Occipital lobe (tissue), 2 donors: ENCODE data around the gene PSENEN. TPM values are rescaled to one million over a fixed set of nuclear protein-coding genes. Genes with fewer than 3 reads are reported as not detected.
A peak's percentile ranks its signal among the peaks of the same experiment; 100 is the strongest.

Experiments used
- DNase-seq: peaks from one replicate; lab custom pipeline; 2025; lab: John Stamatoyannopoulos, UW
- total RNA-seq: library from RNA; depleted of rRNA; stranded (reverse); fragments of >200 nt; gene quantifications from one replicate; pipeline ENCODE4 v1.2.3, GENCODE V29; 2014

Gene PSENEN
- total RNA-seq, 1 donor from 2014 or later = 7.2 TPM

DNA sequence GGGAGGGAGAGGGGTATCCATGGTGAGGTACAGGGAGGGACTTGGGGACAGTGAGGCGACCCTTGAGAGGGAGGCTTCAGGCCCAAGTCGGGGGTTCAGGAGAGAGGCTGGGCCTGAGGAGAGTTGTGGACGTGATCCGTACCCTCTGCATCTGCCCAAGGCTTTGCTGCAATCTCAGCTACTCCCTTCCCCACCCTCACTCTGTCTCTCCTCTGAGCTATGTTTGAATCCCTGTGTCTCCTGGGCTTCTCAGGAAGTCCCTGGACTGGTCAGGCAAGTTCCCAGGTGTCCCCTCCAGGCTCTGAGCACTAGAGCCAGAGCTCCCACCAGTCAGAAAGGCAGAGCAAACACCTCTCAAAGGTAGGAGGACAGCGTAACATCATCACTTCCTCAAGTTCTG is 4.7 kb downstream of the PSENEN start:
- DNase-seq = no peak

GRCh38 chr19:35751839-35752745 is 6.6 kb downstream of the PSENEN start:
- no peak for DNase-seq

DNA sequence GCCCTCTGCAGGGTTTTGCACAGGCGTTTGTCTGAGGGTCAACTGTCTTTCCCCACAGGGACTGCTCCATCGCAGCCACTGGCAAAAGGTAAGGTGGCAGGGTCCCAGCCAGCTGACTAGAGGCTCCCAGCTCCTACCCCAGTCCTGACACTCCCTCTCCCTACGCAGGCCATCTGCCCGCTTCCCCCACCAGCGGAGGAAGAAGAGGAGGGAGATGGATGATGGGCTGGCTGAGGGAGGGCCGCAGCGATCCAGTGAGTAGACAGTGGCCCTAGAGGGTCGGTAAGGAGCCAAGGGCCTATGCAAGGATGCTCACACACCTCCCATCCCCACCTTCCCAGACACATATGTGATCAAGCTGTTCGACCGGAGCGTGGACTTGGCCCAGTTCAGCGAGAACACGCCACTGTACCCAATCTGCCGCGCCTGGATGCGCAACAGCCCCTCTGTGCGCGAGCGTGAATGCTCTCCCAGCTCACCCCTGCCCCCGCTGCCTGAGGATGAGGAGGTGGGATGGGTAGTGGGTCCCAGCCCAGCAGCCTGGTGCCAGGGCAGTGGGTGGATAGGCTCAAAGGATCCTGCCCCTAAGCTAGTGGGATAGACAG is 7.4 kb downstream of the PSENEN start:
- no peak for DNase-seq

DNA sequence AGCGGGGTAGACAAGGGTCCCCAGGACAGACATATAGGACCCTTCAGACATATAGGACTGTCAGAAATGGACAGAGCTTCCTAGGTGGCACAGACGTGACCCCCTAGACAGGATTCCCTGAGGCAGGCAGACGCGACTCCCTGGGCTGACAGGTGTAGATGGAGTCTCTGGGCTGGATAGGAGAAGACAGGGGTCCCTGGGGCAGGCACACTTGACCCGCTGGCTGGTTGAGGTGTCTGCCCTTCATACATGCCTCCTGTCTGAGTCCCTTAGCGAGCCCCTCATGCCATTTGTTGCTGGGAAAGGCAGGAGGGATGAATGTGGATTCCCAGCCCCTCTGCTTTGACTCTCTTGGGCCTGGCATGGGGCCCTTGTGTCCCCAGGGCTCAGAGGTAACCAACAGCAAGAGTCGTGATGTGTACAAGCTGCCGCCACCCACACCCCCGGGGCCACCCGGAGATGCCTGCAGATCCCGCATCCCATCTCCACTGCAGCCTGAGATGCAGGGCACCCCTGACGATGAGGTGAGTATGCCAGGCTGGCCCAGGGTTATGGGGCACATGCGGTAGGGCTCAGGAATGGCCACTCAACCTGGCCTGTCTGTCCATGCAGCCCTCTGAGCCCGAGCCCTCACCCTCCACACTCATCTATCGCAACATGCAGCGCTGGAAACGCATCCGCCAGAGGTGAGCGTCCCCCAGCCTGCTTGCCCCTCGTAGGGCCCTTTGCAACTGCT is 8.4 kb downstream of the PSENEN start:
- no peak for DNase-seq

DNA sequence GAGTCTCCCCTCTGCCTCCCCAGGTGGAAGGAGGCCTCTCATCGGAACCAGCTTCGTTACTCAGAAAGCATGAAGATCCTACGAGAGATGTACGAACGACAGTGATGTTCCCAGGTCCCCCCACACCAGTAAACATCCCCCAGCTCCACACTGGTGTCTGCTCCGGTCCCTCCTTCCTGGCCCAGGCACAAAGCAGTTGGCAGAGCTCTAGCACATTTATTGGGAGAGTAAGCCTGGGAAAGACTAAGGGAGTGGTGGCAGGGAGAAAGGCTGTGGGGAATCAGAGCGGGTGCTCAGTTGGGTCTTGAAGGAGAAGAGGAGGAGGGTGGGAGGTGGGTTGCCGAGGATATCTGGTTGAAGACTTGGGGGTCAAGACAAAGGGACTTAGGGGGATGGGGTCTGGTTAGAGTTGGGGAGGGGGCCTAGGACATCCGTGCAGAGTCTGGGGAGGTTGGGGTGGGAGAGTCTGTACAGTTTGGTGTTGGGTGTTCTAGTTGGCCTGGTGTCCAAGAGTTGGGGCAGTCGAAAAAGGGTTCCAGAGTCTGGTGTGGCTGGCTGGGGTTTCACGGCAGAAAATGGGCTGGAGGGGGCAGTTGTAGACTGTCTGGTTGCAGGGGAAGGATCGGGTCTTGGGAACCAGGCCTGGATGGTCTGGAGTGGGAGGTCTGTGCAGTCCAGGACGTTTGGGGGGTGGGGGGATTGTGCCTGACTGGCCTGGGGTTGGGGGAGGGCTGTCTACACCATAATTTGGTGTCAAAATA is 9.1 kb downstream of the PSENEN start:
- DNase-seq = no peak

DNA sequence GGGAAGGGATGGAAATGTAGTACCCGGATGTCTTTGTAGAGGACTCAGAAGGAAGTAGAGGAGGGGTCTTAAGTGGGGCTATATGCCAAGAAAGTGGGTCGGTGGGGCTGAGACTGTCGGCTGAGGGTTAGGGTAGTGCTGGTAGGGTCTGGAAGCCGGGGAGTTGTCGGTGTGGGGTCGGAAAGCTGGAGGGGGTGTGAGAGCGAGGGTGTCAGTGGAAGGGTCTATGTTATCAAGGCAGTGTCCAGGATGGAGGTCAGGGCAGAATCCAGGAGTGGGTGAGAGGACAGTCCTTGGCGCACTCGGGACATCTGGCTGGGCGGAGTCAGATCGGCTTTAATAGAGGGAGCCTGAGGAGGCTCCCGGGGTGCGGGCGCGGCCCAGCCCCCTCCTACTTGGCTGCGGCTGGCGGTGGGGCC is 9.7 kb downstream of the PSENEN start:
- no peak for DNase-seq

- no peak for DNase-seq
Measured at GRCh38 chr19:35755550-35756376, 10.3 kb downstream of the PSENEN start.

DNA sequence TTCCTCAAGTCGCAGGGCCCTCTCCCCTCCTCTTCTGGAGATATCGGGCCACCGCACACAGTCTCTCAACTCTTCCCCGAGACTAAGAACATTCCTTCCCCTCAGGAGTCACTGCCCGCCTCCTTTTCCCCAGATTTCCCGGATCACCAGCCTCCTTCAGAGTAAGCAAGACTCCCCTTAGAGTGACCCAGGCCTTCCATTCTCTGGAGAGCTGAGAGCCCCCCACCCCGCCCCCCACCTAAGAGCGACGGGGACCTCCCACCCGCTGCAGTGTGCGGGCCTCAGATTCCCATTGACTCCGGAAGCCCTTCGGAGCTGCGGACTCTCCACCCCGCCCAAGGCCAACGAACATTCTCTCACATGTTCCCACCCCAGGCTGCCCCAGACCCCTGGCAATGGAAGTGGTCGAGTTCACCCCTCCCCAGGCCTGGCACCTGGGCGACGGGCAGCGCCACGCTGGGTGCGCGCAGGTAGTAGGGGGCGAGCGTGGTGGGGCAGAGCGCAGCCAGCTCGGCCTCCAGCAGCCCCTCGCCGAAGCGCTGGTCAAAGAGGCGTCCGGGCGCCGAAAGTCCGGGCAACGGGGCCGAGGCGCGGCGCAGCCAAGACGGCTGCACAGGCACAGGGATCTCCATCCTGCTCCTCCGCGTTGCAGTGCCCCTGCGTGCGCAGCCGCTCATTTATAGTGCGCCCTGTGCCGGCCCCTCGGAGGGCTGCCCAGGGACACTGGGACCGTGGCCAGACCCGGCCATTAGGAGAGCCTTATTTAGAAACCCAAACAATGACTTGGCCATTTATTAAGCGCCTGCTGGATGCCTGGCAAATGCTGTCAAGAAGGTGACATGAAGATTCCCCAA is 11.2 kb downstream of the PSENEN start, which contains the start of gene HSPB6:
Gene HSPB6, minus strand, starts transcription at position 653 of the 854 bp plus-strand sequence. Its CDS starts 21 bp downstream, at position 632.
- no peak for DNase-seq

DNA sequence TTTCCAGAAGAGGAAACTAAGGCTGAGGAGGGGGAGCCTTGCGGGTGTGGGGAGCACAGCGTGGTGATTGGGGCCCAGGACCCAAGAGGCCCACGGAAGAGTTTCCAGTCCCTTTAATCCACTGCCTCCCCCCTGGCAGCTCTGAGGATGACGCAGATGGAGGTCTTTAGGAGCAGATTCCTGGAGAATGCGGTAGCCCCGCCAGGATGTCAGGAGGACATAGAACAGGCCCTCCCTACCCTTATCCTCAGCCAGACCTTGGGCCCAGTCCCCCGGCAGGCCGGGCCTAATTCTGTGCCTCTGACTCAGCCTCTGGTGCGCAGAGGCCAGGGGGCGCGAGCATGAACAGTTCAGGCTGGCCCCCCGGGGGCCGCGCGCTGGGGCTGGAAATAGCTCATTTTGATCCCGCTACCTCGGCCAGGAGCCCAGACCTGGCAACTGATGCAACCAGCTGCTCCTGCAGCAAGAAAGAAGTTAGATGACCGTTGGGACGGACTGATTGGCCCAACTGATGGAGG is 11.8 kb downstream of the PSENEN start:
- DNase-seq = peak; percentile 48

- peak; percentile 97 for DNase-seq
Measured at GRCh38 chr19:35757749-35758608, 12.5 kb downstream of the PSENEN start, which contains the start of gene PROSER3. Gene PROSER3, plus strand, starts transcription at chr19:35758176. Its CDS starts 40 bp downstream, at chr19:35758216.

- no peak for DNase-seq
Measured at GRCh38 chr19:35759697-35760096, 14.2 kb downstream of the PSENEN start.

GRCh38 chr19:35760711-35761349 is 15.4 kb downstream of the PSENEN start:
- DNase-seq = no peak

- no peak for DNase-seq
Measured at GRCh38 chr19:35764432-35765315, 19.2 kb downstream of the PSENEN start.

DNA sequence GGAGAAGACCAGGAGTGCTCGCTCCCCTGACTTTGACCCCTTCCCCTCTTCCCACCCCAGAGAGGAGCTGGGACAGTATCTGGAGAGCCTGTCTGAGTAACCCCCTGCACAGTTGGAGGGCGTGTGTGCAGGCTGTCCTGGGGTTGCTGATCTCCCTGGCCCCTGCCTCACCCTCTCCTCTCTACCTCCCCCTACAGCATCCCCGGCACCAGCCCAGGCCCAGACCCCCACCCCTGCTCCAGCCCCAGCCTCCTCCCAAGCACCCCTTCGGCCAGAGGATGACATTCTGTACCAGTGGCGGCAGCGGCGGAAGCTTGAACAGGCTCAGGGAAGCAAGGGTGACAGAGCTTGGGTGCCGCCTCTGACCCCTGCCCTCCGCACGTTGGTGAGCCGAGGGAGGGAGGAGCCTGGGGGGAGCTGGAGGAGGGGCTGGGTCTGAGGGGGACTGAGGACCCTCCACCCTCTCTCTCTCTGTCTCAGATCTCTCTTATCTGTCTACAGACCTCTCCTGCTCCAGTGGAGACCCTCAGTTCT is 21.2 kb downstream of the PSENEN start:
- DNase-seq = no peak

DNA sequence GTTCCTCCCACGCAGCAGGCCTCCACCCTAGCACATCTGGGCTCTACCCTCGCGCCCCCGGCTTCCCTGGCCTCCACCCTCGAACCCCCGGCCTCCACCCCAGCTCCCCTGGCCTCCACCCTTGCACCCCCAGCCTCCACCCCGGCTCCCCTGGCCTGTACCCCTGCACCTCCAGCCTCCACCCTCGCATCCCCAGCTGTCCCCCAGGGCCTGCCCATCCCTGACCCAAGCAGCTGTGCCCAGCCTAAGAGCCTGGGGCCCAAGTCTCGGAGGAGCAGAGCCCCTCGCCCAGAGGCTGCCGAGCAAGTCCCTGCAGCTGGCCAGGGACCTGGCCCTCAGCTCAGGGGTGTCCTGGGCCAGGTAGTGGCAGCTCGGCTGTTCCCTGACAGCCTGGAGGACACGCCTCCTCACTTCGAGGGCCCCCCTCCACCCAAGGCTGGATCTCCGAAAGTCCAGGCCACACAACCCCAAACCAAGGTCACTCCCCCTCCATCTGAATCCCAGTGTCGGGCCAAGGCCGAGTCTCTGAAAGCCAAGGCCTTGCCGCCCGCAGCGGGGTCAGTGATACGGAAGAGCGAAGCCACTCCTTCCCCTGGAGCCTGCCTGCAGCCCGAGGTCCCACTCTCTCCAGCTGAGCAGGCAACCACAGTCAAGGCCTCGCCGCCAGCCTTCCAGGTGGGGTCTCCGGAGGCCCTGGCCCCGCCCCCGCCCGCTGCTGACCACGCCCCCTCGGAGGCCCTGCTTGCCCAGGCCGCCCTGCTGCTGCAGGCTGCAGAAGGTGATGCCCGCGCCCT is 22.0 kb downstream of the PSENEN start:
- DNase-seq = no peak

- DNase-seq = no peak
Measured at GRCh38 chr19:35768082-35768421, 22.6 kb downstream of the PSENEN start.
